C4-2B (cell line): ENCODE data around the gene COPS6.

ENCODE experiments used
- H3K27ac ChIP-seq: fragments of 450-650 bp; 2 replicates; pipeline ENCODE4 v1.5.1; 2017
- CTCF ChIP-seq: fragments of 450-650 bp; conservative IDR thresholded peaks from 2 replicates; pipeline ENCODE4 v1.5.1; 2017; ENCODE audit warnings: mild to moderate bottlenecking
- ZFX ChIP-seq: fragments of 450-650 bp; IDR thresholded peaks from 2 replicates; pipeline ENCODE4 v1.6.1; 2017

COPS6 gene

GRCh38 chr7:100053215-100053614 lies 35.6 kb upstream of the COPS6 start:
- no peak for TF ChIP-seq ZFX
- no peak for TF ChIP-seq CTCF
- H3K27ac ChIP-seq: no peak overlapping the region

- no peak overlapping the region for H3K27ac ChIP-seq
These were observed 31.8 kb upstream of the COPS6 start for GRCh38 chr7:100057006-100057405.

GRCh38 chr7:100059251-100059739 lies 29.5 kb upstream of the COPS6 start:
- TF ChIP-seq ZFX: no peak
- TF ChIP-seq CTCF: no peak
- H3K27ac ChIP-seq: no peak overlapping the region

More at GRCh38 chr7:100057006-100057405, 31.8 kb upstream of the COPS6 start:
- TF ChIP-seq CTCF: no peak
- no peak for TF ChIP-seq ZFX

- no peak overlapping the region for H3K27ac ChIP-seq
- TF ChIP-seq ZFX (no peak), CTCF (no peak)
These were observed 27.1 kb upstream of the COPS6 start for GRCh38 chr7:100061518-100062193.

GRCh38 chr7:100063376-100063775 lies 25.4 kb upstream of the COPS6 start:
- TF ChIP-seq CTCF: no peak
- no peak for TF ChIP-seq ZFX
- no peak overlapping the region for H3K27ac ChIP-seq

GRCh38 chr7:100064162-100064561 lies 24.6 kb upstream of the COPS6 start:
- TF ChIP-seq ZFX (0 out of 2 replicates have a peak, but pooled peaks have one; percentile 19), CTCF (no peak)
- H3K27ac ChIP-seq: no peak overlapping the region

- H3K27ac ChIP-seq: no peak overlapping the region; the same call in 1 of the 2 replicates
- no peak for TF ChIP-seq ZFX
- no peak for TF ChIP-seq CTCF
These were observed 23.1 kb upstream of the COPS6 start for GRCh38 chr7:100065452-100066186.
